ENCODE results near the gene CCR8.
"Not testable (repeated sequence)": the region's sequence is repeated elsewhere in the genome, so short reads cannot be mapped to it uniquely, and the experiment has no call there.

The CCR8 gene

DNA sequence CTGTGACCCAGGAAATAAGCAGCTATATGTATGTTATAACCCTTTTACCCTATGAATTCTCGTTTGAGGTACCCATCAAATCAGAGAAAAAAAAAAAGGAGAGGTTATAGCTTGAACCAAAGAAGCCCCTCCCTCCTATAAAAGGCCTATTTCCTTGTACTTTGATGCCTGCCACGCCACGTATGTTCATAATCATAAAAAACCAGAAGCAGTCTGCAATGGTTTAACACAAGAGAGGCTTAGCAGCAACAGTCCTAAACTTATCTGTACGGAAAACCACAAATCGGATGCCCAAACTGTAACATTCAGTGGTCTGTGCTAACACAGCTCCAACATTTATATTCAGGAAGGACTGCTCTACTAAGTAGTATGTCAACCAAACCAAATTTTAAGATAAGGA lies 21.2 kb downstream of the CCR8 start:
- DNase-seq (ENCODE audit: low read depth), result no peak

DNA sequence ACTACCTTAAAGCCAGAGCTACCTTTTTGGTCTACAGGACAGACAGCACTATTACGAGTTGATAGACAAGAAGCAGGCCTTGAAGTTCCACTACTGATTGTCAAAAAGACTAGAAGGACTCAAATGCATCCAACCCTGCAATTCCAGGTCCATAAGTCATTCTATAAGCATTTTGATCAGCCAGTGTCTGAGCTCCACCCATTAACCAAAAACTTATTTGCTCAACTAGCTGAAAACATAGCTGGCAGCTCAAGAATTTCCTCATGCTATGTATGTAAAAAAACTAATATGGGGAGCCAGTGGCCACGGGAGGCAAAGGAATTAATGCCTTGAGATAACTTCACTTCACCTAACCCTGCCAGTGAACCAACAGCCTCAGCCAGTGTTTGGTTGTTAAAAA lies 21.6 kb downstream of the CCR8 start:
- not testable (repeated sequence) for DNase-seq (ENCODE audit: low read depth)

DNA sequence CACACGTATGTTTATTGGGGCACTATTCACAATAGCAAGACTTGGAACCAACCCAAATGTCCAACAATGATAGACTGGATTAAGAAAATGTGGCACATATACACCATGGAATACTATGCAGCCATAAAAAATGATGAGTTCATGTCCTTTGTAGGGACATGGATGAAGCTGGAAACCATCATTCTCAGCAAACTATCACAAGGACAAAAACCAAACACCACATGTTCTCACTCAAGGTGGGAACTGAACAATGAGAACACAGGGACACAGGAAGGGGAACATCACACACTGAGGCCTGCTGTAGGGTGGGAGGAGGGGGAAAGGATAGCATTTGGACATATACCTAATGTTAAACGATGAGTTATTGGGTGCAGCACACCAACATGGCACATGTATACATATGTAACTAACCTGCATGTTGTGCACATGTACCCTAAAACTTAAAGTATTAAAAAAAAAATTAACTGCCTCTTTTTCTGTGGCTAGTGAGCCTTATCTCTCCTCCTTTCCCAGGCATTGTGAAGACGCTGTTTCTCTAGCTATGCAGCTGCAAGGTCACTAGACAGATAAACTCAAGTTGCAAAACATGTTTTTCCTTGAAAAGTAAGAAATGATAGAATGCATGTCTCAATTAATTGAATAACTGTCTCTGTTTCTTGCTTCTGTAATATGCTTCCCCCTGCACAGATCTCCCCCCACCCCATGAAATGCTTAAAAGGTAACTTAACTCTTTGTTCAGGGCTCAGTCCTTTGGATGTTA lies 23.8 kb downstream of the CCR8 start:
- not testable (repeated sequence) for DNase-seq (ENCODE audit: low read depth)

DNA sequence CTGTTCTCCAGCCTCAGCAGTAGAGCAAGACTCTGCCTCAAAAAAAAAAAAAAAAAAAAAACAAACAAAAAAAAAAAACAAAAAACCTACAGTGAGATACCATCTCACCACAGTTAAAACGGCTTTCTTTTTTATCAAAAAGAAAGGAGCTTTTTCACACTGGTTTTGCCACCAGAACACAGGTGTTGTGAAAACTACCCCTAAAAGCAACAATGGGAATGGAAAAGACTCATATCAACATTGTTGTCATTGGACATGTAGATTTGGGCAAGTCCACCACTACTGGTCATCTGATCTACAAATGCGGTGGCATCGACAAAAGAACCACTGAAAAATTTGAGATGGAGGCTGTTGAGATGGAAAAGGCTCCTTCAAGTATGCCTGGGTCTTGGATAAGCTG lies 28.8 kb downstream of the CCR8 start:
- DNase-seq (ENCODE audit: low read depth), result no peak

DNA sequence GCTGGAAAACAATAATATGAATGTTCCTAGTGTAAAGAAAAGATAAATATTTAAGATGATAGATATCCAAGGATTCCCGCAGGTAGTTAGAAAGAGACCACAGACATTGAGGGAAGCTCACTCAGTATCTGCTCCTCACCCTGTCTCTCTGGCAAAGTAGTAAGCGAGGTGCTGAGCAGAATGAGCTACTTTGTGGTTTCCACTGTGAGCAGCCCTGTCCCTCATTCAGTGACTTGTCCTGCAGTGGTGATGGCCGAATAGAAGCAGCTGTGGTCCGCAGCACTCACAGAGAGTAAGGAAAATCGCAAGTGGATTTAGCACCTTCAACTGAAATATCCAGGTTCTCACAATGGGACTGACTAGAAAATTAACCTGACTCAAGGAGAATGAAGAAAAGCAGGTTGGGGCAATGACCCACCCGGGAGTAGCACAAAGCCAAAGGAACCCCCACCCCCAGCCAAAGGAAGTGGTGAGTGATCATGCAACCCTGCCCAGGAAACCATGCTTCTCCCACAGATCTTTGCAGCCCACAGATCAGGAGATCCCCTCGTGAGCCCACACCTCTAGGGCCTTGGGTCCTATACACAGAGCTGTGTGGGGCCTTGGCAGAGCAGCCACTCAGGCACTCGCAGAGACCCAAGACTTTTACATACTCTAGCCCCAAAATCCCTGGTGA lies 31.9 kb downstream of the CCR8 start:
- peak; percentile 28 for DNase-seq (ENCODE audit: low read depth)

DNA sequence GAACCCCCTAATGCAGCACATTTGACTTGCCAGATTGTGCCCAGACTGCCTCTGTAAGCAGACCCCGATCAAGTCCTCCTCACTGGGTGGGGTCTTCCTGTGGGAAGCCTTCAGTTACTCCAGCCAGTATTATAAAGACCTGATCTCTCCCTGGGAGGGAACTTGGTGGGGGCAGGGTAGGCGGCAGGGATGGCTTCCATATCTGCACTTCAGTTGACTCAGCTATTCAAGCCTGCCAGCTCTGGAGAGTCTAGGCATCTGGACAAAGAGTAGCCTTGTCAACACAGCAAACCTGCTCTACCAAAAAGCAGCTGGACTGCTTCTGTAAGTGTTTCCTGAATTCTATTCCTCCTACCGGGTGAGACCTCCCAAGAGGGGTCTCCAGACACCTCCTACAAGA lies 32.7 kb downstream of the CCR8 start:
- no peak for DNase-seq (ENCODE audit: low read depth)

DNA sequence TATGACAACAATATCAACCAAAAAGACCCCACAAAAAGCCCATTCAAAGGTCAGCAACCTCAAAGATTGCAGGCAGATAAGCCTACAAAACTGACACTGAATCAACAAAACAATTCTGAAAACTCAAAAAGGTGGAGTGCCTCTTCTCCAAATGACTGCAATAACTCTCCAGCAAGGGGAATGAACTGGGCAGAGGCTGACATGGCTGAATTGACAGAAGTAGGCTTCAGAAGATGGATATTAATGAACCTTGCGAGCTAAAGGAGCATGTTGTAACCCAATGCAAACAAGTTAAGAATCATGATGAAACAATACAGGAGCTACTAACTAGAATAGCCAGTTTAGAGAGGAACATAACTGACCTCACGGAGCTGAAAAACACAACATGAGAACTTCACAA lies 33.3 kb downstream of the CCR8 start:
- no peak for DNase-seq (ENCODE audit: low read depth)

DNA sequence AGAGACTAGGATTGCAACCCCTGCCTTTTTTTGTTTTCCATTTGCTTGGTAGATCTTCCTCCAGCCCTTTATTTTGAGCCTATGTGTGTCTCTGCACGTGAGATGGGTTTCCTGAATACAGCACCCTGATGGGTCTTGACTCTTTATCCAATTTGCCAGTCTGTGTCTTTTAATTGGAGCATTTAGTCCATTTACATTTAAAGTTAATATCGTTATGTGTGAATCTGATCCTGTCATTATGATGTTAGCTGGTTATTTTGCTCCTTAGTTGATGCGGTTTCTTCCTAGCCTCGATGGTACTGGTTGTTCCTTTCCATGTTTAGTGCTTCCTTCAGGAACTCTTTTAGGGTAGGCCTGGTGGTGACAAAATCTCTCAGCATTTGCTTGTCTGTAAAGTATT lies 40.9 kb downstream of the CCR8 start:
- not testable (repeated sequence) for DNase-seq (ENCODE audit: low read depth)

DNA sequence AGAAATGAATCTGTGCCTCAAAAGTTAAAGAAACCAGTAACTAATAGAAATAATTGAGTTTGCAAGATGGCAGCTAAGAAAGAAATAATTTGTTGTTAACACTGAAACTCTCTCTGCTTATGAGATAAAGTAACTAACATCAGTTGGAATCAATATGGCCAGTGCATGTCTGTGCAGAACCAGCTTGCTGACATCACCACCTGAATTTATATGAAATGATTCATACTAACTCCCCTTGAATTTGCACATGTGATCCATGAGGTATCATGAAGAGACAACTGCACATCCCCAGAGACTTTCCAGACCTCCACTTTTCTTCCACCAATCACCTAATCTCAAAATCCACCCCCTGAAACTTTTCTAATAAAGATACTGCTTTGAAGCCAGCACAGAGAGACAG lies 43.3 kb downstream of the CCR8 start:
- no peak for DNase-seq (ENCODE audit: low read depth)

DNA sequence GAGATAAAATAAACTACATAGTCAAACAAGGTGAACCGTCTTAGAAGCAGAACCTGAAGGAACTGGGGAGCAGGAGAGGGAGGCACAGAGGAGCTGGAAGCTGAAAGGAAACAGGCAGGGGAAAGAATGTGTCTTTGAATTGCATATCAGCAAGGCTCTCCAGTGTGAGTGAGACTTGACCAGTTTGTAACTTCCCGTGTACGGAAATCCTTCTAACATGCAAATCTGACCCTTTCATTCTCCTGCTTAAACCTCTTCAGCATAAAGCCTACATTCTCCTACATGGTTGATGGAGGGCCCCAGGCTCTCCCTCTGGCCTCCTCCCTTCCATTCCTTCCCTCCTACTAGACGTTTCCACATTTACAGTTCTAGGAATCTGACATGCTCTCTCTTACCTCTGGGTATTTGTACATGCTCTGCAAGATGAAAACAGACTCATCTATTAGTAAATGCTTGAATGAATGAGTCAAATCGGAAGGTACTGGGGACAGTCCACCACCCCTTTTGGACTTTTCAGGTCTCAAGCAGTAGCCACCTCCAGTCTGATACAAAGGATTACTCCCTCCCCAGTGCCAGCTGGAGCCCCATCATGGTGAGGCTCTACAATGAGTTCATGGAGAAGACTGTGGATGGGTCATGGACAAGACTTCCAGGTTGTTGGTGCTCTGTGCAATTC lies 47.6 kb downstream of the CCR8 start:
- DNase-seq (ENCODE audit: low read depth), result no peak

DNA sequence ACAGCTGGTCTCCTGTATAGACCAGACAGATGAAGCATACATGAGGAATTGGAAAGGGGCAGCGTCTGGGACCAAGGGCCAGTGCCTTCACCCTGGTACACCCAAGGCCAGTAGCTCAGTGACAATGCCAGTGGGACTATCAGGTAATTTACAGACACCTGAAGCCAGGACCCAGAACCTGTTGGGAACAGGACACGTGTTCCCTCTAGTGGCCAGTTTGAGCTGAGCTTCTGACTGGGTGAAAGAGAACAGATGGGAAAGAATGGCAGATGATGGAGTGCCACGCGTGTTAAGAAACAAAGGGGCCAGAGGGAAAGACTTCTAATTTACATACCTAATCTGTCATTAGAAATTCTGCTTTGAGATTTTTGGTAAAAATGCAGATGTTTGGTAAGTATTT lies 48.6 kb downstream of the CCR8 start:
- DNase-seq (ENCODE audit: low read depth), result no peak

DNA sequence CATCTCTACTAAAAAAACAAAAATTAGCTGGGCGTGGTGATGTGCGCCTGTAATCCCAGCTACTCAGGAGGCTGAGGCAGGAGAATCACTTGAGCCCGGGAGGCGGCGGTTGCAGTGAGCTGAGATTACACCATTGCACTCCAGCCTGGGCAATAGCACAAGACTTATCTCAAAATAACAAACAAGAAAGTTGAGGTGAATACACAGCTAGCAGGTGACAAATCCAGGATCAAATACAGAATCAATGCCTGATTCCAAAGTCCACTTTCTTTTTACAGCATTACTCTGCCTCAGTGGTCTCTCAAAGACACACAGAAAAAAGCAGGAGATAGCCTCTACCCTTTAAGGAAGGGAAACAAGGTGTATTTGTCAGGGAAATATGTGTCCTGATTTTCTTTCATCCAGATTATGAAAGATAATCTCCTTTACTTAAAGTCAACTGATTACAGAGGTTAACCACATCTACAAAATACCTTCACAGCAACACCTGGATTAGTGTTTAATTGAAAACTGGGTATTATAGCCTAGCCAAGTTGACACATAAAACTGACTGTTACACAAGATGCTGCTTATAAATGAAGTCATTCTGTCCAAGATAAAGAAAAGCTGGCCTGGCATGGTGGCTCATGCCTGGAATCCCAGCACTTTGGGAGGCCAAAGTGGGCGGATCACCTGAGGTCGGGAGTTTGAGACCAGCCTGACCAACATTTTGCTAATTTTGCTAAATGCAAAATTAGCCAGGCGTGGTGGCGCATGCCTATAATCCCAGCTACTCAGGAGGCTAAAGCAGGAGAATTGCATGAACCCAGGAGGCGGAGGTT lies 49.7 kb downstream of the CCR8 start:
- no peak for DNase-seq (ENCODE audit: low read depth)

DNA sequence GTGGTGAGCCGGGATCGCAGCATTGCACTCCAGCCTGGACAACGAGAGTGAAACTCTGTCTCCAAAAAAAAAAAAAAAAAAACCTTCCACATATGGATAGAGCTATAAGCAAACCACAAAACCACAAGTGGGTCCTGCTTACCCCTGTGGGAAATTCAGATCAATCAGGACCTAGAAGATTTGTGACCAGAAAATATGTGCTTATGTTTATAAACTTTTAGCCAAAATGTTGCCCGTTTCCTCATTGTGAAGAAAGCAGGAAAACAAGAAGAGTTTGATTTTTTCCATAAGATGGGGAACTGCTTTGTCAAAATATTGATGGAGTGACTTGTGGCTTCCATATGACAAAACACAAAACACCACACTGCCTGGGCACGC lies 50.3 kb downstream of the CCR8 start:
- DNase-seq (ENCODE audit: low read depth), result no peak

DNA sequence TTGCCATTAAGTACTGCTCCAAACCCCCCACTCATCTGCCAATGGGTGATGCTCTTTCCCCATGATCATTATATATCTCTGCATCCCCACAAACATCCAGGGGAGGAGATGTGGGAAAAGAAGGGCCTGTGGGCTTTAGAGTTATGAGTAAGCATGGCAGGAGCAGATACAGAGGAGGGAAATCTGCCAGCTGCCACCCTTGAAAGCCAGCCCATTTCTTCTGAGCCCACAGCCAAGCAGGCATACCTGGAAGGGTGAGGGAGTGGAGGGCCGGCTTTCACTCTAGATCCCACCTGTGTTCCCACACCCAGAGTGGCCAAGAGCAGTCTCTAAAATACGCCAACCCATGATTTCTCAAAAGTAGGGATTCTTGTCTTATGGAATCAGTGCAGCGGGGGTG lies 51.9 kb downstream of the CCR8 start:
- DNase-seq (ENCODE audit: low read depth), result no peak
